Measurements from ENCODE around the gene RFX1.
"Not testable (repeated sequence)": the region's sequence is repeated elsewhere in the genome, so short reads cannot be mapped to it uniquely, and the experiment has no call there.

- not testable (repeated sequence) for TF ChIP-seq RAD21 (conservative IDR thresholded peaks at IDR 0.05); POLR2AphosphoS5 (IDR thresholded peaks at IDR 0.05); REST (IDR thresholded peaks at IDR 0.05; ENCODE audit: borderline replicate concordance); SMC3 (conservative IDR thresholded peaks at IDR 0.05; ENCODE audit: poor library complexity); EP300 (conservative IDR thresholded peaks at IDR 0.05; ENCODE audit: poor library complexity, severe bottlenecking)
- TF ChIP-seq, protein P1, sequence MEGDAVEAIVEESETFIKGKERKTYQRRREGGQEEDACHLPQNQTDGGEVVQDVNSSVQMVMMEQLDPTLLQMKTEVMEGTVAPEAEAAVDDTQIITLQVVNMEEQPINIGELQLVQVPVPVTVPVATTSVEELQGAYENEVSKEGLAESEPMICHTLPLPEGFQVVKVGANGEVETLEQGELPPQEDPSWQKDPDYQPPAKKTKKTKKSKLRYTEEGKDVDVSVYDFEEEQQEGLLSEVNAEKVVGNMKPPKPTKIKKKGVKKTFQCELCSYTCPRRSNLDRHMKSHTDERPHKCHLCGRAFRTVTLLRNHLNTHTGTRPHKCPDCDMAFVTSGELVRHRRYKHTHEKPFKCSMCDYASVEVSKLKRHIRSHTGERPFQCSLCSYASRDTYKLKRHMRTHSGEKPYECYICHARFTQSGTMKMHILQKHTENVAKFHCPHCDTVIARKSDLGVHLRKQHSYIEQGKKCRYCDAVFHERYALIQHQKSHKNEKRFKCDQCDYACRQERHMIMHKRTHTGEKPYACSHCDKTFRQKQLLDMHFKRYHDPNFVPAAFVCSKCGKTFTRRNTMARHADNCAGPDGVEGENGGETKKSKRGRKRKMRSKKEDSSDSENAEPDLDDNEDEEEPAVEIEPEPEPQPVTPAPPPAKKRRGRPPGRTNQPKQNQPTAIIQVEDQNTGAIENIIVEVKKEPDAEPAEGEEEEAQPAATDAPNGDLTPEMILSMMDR (IDR thresholded peaks at IDR 0.05; ENCODE audit: poor library complexity, severe bottlenecking), result not testable (repeated sequence)
Observed at GRCh38 chr19:14035159-14035558, 29.0 kb upstream of the RFX1 start.

Data from neural cell (in vitro differentiated cells).